ENCODE results near the gene PPM1F.
A peak's percentile ranks its signal among the peaks of the same experiment; 100 is the strongest.

Gene PPM1F

DNA sequence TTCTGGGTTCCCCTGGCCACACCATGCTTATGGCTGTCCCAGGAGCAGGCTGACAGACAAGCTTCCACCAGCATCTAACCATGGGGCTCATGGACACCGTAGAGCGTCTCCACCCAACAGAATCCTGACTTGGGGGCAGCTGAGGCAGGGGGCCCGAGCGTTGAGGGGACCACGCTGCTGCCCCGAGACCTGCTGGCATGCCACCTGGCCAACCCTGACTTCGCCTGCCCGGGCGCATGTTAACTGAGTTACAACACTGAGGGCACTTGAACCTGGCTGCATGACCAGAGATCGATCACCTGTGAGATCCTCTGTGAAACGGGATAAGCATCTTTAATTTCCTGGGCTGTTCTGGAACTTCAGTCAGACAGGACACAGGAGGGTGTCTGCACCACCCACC is 13.7 kb downstream of the PPM1F start:
- TF ChIP-seq, protein P1, sequence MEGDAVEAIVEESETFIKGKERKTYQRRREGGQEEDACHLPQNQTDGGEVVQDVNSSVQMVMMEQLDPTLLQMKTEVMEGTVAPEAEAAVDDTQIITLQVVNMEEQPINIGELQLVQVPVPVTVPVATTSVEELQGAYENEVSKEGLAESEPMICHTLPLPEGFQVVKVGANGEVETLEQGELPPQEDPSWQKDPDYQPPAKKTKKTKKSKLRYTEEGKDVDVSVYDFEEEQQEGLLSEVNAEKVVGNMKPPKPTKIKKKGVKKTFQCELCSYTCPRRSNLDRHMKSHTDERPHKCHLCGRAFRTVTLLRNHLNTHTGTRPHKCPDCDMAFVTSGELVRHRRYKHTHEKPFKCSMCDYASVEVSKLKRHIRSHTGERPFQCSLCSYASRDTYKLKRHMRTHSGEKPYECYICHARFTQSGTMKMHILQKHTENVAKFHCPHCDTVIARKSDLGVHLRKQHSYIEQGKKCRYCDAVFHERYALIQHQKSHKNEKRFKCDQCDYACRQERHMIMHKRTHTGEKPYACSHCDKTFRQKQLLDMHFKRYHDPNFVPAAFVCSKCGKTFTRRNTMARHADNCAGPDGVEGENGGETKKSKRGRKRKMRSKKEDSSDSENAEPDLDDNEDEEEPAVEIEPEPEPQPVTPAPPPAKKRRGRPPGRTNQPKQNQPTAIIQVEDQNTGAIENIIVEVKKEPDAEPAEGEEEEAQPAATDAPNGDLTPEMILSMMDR (IDR thresholded peaks at IDR 0.05; ENCODE audit: borderline replicate concordance, control extremely low read depth, extremely low read depth, insufficient read depth, missing control alignments): no peak
- DNase-seq (ENCODE audit: low spot score): no peak
- in situ Hi-C loops (cut with MboI; ENCODE audit: low sequenced_read_pairs, unreplicated experiment): loop anchor here (10.0 kb wide), 1 partner anchor 64 kb away; no protein-coding TSS in a partner anchor

DNA sequence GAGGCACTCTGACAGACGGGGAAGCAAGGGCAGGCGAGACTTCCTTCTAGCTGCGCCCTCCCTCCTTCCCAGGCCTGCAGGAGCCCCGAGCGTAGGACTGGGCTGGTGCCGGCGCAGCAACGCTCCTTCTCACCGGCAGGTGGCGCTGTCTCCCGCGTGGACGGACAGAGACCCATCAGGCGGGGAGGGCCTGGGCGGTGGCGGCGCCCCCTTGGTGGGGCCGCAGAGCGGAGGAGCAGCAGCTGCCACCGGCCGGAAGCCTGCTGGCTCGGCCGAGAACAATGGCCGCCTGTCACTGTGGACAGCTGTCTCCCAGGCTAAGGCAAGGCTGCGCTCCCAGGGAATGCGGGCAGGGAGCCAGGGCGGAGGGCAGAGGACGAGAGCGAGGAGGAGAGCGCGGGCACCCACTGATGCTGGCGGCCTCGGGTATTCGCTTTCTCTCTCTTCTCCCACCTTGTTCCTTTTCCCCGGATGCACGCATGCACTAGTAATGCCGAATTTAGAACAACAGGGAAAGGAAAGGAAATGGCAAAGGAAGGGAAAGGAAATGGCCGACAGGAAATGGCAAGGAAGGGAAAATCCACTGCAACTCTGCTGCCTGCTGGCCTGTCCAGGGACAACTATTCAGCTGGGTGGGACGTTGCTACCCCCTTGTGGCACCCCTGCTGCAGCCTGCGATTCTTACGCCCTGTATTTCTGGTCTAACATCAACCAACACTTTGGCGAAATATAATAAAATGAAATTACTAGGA is 14.4 kb downstream of the PPM1F start:
- in situ Hi-C loops (cut with MboI; ENCODE audit: low sequenced_read_pairs, unreplicated experiment): loop anchor here (10.0 kb wide), 1 partner anchor 63 kb away; no protein-coding TSS in a partner anchor
- TF ChIP-seq, protein P1 (IDR thresholded peaks at IDR 0.05; ENCODE audit: borderline replicate concordance, control extremely low read depth, extremely low read depth, insufficient read depth, missing control alignments): peak; percentile 99
- DNase-seq (ENCODE audit: low spot score): peak; percentile 96

DNA sequence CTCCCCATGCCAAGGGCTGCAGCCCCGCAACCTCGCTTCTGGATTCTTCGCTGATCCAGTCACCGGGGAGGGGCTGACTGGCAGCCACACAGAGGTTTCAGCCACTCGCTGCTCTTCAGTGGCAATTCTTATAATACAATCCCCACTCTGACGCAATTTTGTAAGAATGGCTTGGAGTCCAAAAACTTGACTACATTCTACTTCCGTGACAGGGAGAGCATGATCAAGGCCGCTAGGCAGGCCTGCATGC is 14.9 kb downstream of the PPM1F start:
- no peak for DNase-seq (ENCODE audit: low spot score)
- TF ChIP-seq, protein P1 (IDR thresholded peaks at IDR 0.05; ENCODE audit: borderline replicate concordance, control extremely low read depth, extremely low read depth, insufficient read depth, missing control alignments): no peak
- in situ Hi-C loops (cut with MboI; ENCODE audit: low sequenced_read_pairs, unreplicated experiment): loop anchor here (10.0 kb wide), 1 partner anchor 63 kb away; no protein-coding TSS in a partner anchor

DNA sequence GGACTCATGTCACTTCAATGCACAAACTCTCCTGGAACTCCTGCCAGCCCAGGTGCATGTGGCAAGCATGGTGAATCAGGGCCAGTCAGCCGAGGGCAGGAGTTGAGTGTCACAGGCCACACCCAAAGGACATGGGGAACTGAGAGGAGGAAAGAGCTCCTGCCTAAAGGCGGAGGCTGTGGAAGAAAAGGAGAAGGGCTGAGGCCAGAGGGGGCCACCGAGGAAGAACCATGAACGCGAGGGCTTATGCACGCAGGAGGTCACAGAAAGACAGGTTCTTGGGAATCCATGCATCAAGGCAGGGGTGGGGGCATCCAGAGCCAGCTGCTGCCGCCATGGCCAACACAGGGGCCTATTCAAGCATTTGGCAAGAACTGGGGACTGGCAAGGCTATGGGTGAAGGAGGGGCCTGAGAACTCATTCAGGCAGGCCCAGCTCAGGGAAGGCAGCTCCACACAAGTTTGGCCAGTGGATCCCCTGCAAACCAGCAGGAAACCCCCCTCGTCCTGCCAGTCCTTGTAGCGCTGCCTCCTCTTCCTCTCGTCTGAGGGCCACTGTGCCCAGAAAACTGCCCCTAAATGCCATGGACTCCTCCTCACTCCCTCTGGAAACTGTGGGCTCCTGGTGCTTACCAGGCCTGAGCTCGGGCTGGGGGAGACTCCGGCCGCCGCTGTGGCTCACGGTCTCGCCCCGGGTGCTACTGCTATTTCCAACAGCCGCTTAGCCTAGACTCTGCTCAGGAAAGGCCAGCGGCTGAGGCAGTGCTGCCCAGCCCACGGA is 15.4 kb downstream of the PPM1F start:
- no peak for DNase-seq (ENCODE audit: low spot score)
- in situ Hi-C loops (cut with MboI; ENCODE audit: low sequenced_read_pairs, unreplicated experiment): loop anchor here (10.0 kb wide), 1 partner anchor 62 kb away; no protein-coding TSS in a partner anchor
- TF ChIP-seq, protein P1 (IDR thresholded peaks at IDR 0.05; ENCODE audit: borderline replicate concordance, control extremely low read depth, extremely low read depth, insufficient read depth, missing control alignments): no peak

DNA sequence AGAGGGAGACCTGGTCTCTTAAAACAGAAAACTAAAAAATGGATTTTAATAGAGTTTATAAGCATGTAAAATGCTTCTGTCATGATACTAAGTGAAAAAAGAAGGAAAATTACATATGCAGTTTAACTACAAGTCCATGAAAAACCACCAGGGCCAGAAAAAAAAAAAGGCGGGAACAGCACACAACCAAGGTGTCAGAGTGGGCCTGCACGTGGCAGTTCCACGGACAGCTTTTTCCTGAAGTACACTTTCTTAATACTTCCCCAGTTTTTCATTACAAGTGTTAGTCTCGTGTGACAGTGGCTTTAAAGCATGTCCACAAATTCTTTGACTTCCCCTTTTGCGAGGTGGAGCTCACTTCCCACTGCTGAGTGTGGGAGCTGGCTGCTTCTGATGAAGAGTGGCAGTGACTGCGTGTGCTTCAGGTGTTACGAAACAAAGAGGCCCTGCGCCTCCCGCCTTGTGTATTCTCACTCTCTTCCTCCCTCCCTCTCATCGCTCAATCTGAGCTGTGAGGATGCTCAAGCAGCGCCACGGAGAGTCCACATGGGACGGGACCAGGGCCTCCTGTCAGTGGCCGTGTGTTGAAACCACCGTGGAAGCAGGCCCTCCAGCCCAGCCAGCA is 16.4 kb downstream of the PPM1F start:
- no peak for DNase-seq (ENCODE audit: low spot score)
- TF ChIP-seq, protein P1 (IDR thresholded peaks at IDR 0.05; ENCODE audit: borderline replicate concordance, control extremely low read depth, extremely low read depth, insufficient read depth, missing control alignments): no peak
- in situ Hi-C loops (cut with MboI; ENCODE audit: low sequenced_read_pairs, unreplicated experiment): loop anchor here (10.0 kb wide), 1 partner anchor 61 kb away; no protein-coding TSS in a partner anchor

DNA sequence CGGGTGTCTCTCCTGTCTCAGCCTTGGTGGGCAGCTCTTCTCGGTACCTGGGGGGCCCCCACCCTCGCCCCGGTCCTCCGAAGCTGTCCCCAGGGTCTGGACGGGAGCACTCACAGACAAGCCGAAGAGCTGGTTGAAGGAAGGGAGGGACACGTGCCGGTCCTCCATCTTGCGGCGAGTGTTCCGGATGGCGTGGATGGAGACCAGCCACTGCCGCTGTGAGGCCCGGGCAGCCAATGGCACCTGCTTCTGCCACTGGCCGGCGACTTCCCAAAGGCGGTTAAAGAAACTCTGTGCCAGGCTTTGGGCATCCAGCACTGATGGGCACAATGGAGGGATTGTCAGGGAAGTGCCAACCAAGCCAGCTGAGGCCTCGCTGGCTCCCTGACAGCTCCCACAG is 18.7 kb downstream of the PPM1F start:
- no peak for DNase-seq (ENCODE audit: low spot score)
- in situ Hi-C loops (cut with MboI; ENCODE audit: low sequenced_read_pairs, unreplicated experiment): loop anchor here (10.0 kb wide), 1 partner anchor 59 kb away; no protein-coding TSS in a partner anchor
- TF ChIP-seq, protein P1 (IDR thresholded peaks at IDR 0.05; ENCODE audit: borderline replicate concordance, control extremely low read depth, extremely low read depth, insufficient read depth, missing control alignments): no peak
